Measurements from ENCODE around the gene SDS.

SDS gene

DNA sequence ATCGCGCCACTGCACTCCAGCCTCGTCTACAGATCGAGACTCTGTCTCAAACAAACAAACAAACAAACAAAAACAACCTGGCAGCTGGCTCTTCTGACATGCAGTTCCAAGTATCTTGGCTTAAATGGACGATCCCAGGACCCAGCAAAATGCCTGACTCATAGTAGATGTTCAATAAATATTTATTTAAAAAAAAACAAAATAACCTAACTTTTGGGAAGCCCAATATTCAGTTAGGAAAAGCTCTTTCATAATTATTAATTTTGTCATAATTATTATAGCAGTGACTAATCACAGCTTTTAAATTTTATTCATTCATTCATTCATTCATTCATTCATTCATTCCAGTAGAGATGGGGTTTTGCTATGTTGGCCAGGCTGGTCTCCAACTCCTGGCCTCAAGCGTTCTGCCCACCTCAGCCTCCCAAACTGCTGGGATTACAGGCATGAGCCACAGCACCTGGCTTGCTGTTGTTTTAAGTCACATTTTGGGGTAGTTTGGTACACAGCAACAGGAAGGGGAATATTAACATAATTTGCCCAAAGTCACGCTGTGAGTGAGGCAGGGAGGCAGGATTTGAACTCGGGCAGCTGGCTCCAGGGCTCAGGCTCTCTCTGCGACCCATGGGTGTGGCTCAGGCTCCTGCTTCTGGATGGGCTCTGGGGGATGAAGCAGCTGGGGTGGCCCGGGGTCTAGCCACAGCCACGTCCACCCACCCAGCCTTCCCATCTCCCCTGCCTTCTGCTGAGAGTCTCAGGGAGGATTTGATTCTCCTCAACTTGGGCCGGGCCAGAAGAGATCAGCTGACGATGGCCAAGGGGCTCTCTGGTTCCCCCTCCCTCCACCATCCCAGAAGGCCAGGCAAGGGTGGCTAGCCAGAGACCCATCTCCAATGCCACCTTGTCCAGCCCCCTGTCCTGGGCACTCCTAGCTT lies 2.4 kb downstream of the SDS start:
- DNase-seq: no peak
- no peak overlapping the region for H3K27ac ChIP-seq
- H3K27me3 ChIP-seq: peaks cover 0 to 43% of the 10 kb centered on the region in 2 donors
- H3K9me3 ChIP-seq: no peaks in the 10 kb centered on the region
- intact Hi-C loops (cut with DNase I; ENCODE audit: low total_unique reads): no loop called here
- H3K36me3 ChIP-seq: no peaks in the 10 kb centered on the region
- H3K4me3 ChIP-seq: no peak overlapping the region
- TF ChIP-seq, protein P1, sequence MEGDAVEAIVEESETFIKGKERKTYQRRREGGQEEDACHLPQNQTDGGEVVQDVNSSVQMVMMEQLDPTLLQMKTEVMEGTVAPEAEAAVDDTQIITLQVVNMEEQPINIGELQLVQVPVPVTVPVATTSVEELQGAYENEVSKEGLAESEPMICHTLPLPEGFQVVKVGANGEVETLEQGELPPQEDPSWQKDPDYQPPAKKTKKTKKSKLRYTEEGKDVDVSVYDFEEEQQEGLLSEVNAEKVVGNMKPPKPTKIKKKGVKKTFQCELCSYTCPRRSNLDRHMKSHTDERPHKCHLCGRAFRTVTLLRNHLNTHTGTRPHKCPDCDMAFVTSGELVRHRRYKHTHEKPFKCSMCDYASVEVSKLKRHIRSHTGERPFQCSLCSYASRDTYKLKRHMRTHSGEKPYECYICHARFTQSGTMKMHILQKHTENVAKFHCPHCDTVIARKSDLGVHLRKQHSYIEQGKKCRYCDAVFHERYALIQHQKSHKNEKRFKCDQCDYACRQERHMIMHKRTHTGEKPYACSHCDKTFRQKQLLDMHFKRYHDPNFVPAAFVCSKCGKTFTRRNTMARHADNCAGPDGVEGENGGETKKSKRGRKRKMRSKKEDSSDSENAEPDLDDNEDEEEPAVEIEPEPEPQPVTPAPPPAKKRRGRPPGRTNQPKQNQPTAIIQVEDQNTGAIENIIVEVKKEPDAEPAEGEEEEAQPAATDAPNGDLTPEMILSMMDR (IDR thresholded peaks at IDR 0.05): no peak
- H3K4me1 ChIP-seq: peaks cover 0 to 3% (median 0%) of the 10 kb centered on the region in 4 donors

DNA sequence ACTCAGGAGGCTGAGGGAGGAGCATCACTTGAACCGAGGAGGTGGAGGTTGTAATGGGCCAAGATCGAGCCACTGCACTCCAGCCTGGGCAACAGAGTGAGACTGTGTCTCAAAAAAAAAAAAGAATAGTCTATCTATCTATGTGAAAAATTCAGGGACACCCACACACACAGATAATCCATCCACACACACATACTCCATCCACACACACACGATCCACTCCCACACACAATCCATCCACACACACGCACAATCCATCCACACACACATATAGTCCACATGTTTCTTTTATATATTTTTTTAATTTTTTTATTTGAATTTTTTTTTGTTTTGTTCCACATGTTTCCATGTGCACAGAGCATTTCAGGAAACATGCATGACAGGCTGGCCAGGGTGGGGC lies 3.3 kb downstream of the SDS start:
- no peaks in the 10 kb centered on the region for H3K9me3 ChIP-seq

DNA sequence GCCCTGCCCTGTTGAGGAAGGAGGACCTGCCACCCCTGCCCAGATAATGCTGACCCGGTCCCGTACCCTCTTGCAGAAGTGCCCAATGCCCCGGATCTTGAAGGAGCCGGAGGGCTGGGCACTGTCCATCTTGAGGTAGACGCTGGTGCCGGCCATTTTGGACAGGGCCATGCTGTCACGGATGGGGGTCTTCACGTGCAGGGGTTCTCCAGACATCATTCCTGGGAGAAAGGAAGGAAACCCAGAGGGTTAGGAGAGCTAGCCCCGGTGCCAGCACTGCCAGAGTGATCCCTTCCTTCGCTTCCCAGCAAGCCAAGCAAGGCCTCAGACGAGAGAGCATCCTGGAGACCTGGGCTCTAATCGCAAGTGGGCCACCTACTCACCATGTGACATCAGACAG lies 4.2 kb downstream of the SDS start:
- no peak for DNase-seq
- no peak overlapping the region for H3K4me3 ChIP-seq

More for the DNA sequence above, 3.3 kb downstream of the SDS start:
- DNase-seq: no peak
- Histone ChIP-seq H3K4me3 (no peak overlapping the region), H3K27ac (no peak overlapping the region), H3K36me3 (no peaks in the 10 kb centered on the region), H3K4me1 (peaks cover 0 to 3% (median 0%) of the 10 kb centered on the region in 4 donors), H3K27me3 (peaks cover 0 to 43% of the 10 kb centered on the region in 2 donors)
- TF ChIP-seq, protein P1 (IDR thresholded peaks at IDR 0.05): no peak
- intact Hi-C loops (cut with DNase I; ENCODE audit: low total_unique reads): no loop called here

DNA sequence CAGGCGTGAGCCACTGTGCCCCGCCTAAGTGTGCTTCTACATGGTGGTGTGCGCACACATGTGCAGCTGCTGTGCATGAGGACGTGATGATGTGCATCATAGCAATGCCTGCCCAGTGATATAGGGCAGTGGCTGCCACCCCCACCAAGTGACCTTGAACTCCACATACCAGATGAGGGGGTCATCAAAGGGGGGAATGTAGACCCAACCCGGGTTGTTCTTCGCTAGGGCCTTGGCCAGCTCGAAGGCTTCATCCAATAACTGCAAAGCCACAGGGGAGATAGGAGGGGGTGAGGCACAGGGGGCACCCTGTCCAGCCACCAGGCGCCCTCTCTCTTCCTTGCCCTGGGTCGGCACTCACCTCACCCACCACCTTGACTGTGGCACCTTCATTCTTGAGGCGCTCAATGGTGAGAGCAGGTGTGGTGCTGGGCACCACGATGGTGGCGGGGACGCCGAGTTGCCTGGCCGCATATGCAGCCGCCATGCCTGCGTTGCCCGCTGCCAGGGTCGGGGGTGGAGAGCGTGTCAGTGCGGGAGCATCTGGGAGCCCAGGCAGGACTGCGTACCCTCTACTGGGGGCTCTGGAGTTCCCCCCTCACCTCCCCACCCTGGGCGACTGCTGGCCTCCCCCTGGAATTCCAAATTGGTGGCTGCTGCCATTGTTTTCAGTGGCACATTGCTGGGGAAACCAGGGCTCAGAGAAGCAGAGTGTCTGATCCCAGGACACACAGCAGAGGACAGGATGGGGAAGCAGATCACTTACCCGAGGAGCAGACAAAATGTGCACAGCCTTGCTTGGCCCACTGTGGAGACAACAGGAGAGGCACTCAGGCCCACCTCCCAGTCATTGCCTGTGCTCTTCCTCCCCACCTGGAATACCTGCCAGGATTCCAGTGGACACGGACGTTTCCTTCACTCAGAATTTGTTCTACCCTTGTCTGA lies 5.1 kb downstream of the SDS start:
- Histone ChIP-seq H3K27ac (no peak overlapping the region), H3K27me3 (peaks cover 0 to 41% of the 10 kb centered on the region in 2 donors), H3K4me1 (no peaks in the 10 kb centered on the region), H3K36me3 (no peaks in the 10 kb centered on the region), H3K4me3 (no peak overlapping the region), H3K9me3 (no peaks in the 10 kb centered on the region)
- no peak for DNase-seq
- intact Hi-C loops (cut with DNase I; ENCODE audit: low total_unique reads): no loop called here
- TF ChIP-seq, protein P1 (IDR thresholded peaks at IDR 0.05): no peak

More for the DNA sequence above, 4.2 kb downstream of the SDS start:
- Histone ChIP-seq H3K9me3 (no peaks in the 10 kb centered on the region), H3K27ac (no peak overlapping the region), H3K36me3 (no peaks in the 10 kb centered on the region), H3K4me1 (peaks cover 0 to 3% (median 0%) of the 10 kb centered on the region in 4 donors), H3K27me3 (peaks cover 0 to 43% of the 10 kb centered on the region in 2 donors)
- intact Hi-C loops (cut with DNase I; ENCODE audit: low total_unique reads): no loop called here
- TF ChIP-seq, protein P1 (IDR thresholded peaks at IDR 0.05): no peak

DNA sequence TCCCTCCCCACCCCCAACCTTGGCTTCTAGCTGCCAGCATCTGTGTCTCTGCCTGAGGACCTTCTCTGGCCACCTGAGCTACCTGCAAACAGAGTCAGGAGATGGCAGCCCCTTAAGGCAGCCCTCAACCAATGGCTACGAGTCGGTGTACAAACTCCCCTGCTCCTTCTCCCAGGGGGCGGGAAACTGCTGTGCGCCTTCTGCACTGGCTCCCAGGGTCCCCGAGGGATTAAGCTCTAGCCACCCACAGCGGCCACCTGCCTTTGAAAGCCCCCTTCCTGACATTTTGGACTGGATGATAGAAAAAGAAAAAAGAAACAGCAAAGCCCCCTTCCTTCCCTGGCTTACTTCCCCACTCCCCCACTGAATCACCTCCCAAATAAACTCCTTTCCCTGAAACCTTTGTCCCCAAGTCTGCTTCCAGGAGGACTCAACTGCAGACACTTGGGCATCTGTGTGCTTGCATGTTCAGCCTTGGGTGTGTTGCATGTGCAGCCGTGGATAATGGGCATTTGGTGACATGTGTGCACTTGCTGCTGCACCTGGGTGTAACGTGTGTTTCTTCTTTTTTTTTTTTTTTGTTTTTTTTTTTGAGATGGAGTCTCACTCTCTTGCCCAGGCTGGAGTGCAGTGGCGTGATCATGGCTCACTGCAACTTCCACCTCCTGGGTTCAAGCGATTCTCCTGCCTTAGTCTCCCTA lies 6.0 kb downstream of the SDS start:
- no peak overlapping the region for H3K4me3 ChIP-seq
- no peaks in the 10 kb centered on the region for H3K4me1 ChIP-seq
- H3K27ac ChIP-seq: no peak overlapping the region
- no peaks in the 10 kb centered on the region for H3K9me3 ChIP-seq
- peaks cover 0 to 35% of the 10 kb centered on the region in 2 donors for H3K27me3 ChIP-seq
- TF ChIP-seq, protein P1 (IDR thresholded peaks at IDR 0.05): no peak
- H3K36me3 ChIP-seq: no peaks in the 10 kb centered on the region
- intact Hi-C loops (cut with DNase I; ENCODE audit: low total_unique reads): no loop called here
- no peak for DNase-seq

Measured in tibial artery (tissue), 4 donors.